Activated CD4-positive, alpha-beta T cell treated with anti-CD3 and anti-CD28 coated beads for 1 hour (primary cell): ENCODE results near the gene IL18R1.

Experiments
- DNase-seq: peaks from one replicate; pipeline ENCODE4 v3.0.0-alpha.2; 2020

IL18R1 gene

GRCh38 chr2:102346381-102347130 is 9.0 kb upstream of the IL18R1 start:
- no peak for DNase-seq

GRCh38 chr2:102350137-102350793 is 5.3 kb upstream of the IL18R1 start:
- no peak for DNase-seq

- no peak for DNase-seq
These were observed 751 bp downstream of the IL18R1 start for GRCh38 chr2:102356381-102356712.

- no peak for DNase-seq
These were observed 1.1 kb downstream of the IL18R1 start for GRCh38 chr2:102356741-102357140.

- DNase-seq: no peak
These were observed 2.3 kb downstream of the IL18R1 start for GRCh38 chr2:102357937-102358336.

GRCh38 chr2:102358496-102358895 is 2.9 kb downstream of the IL18R1 start:
- DNase-seq: no peak

GRCh38 chr2:102359527-102359926 is 3.9 kb downstream of the IL18R1 start:
- no peak for DNase-seq

GRCh38 chr2:102361632-102362241 is 6.1 kb downstream of the IL18R1 start:
- no peak for DNase-seq

- no peak for DNase-seq
These were observed 10.2 kb downstream of the IL18R1 start for GRCh38 chr2:102365763-102366162.

GRCh38 chr2:102366406-102367112 is 11.0 kb downstream of the IL18R1 start:
- DNase-seq: no peak

GRCh38 chr2:102367331-102367971 is 11.9 kb downstream of the IL18R1 start:
- no peak for DNase-seq

GRCh38 chr2:102368461-102369109 is 13.0 kb downstream of the IL18R1 start:
- DNase-seq: no peak

GRCh38 chr2:102369866-102370265 is 14.3 kb downstream of the IL18R1 start:
- DNase-seq: no peak

GRCh38 chr2:102376052-102376591 is 20.5 kb downstream of the IL18R1 start:
- DNase-seq: no peak

GRCh38 chr2:102383722-102384121 is 28.1 kb downstream of the IL18R1 start:
- DNase-seq: no peak

GRCh38 chr2:102385522-102385921 is 29.9 kb downstream of the IL18R1 start:
- DNase-seq: no peak

- no peak for DNase-seq
These were observed 30.4 kb downstream of the IL18R1 start for GRCh38 chr2:102386004-102386403.

GRCh38 chr2:102386867-102387541 is 31.4 kb downstream of the IL18R1 start:
- DNase-seq: no peak

- DNase-seq: no peak
These were observed 32.4 kb downstream of the IL18R1 start for GRCh38 chr2:102387763-102388546.

- DNase-seq: no peak
These were observed 36.0 kb downstream of the IL18R1 start for GRCh38 chr2:102391565-102391964.

- no peak for DNase-seq
These were observed 36.5 kb downstream of the IL18R1 start for GRCh38 chr2:102392096-102392495.
